Right forelimb (tissue), 1 donor: ENCODE data around the gene ZNF208.

Experiments used
- DNase-seq: peaks from one replicate; pipeline ENCODE4 v3.0.0-alpha.2; 2018

The ZNF208 gene

GRCh38 chr19:21883516-21883915, 127.2 kb downstream of the ZNF208 start:
- DNase-seq = no peak
